BJ (cell line): Measurements from ENCODE around the gene FES. TPM values are rescaled to one million over a fixed set of nuclear protein-coding genes. Genes with fewer than 3 reads are reported as not detected.

ENCODE experiments used
- CTCF ChIA-PET: fragments of 350-600 bp; formaldehyde crosslinking; extraction: SDS; loops from one replicate; lab custom pipeline; 2021; ENCODE audit warnings: antibody characterized with exemption, inconsistent platforms; lab: Yijun Ruan, JAX
- POLR2A ChIA-PET: fragments of 300-600 bp; sonication (Branson Sonifier 250); formaldehyde crosslinking; extraction: SDS; loops from one replicate; lab custom pipeline; 2021; ENCODE audit warnings: antibody characterized with exemption; lab: Charles Lee
- DNase-seq: peaks from one replicate; pipeline ENCODE4 v3.0.0-alpha.2; 2011; ENCODE audit warnings: low read depth
- H3K27me3 ChIP-seq: 2 replicates; pipeline ENCODE4 v1.6.0; 2011; ENCODE audit warnings: low read length; ENCODE audit not compliant: control insufficient read depth, insufficient read depth
- H3K36me3 ChIP-seq: 2 replicates; pipeline ENCODE4 v1.5.1; 2011; ENCODE audit warnings: low read length; ENCODE audit not compliant: control insufficient read depth, insufficient read depth
- H3K4me3 ChIP-seq: 2 replicates; pipeline ENCODE4 v1.5.1; 2011; ENCODE audit warnings: low read depth, mild to moderate bottlenecking, control low read depth, low read length
- polyA plus RNA-seq: library from polyadenylated mRNA; depleted of rRNA; stranded (reverse); fragments of >200 nt; gene quantifications from 2 replicates; pipeline ENCODE4 v1.2.3, GENCODE V29; 2011
- TF ChIP-seq, protein P1 (sequence below): IDR thresholded peaks from 2 replicates; pipeline ENCODE4 v1.5.1; 2011; ENCODE audit warnings: low read depth, mild to moderate bottlenecking, control low read depth, inconsistent platforms, low read length, moderate library complexity; ENCODE audit not compliant: insufficient read depth

The FES gene
- polyA plus RNA-seq, 1 experiment, result 11.1 TPM

DNA sequence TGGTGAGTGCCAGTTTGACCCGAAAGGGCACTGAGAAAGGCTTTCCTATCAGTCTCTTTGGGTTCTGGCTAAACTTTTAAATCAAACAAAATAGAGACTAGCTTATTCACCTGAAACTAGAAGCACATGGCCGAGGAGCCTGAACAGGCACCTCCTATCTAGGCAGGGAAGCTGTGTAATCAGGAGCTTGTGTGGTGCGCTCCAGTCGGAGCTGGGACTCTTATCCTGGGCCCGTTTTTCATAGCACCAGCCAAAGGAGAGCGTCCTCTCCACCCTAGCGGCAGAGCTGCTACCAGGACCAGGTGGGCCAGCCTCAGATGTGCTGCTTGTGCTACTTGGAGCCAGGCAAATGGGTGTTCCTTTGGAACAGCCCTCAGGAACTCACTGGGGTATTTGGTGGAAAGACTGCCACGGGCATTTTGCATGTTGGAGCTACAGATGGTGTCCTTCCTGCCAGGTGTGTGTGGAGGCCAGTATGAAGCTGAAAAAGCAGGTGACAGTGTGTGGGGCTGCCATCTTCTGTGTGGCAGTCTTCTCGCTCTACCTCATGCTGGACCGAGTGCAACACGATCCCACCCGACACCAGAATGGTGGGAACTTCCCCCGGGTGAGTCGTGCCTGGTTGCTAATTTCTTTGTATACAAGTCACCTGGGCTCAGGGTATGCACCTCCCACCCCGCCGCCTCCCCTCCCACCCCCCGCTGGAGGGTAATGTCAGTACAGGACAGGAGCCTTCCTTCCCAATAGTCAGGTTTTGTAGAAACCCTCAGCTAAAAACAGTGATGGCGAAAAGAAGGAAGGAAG is 19.6 kb downstream of the FES start:
- POLR2A ChIA-PET, result no interaction called here
- TF ChIP-seq, protein P1, sequence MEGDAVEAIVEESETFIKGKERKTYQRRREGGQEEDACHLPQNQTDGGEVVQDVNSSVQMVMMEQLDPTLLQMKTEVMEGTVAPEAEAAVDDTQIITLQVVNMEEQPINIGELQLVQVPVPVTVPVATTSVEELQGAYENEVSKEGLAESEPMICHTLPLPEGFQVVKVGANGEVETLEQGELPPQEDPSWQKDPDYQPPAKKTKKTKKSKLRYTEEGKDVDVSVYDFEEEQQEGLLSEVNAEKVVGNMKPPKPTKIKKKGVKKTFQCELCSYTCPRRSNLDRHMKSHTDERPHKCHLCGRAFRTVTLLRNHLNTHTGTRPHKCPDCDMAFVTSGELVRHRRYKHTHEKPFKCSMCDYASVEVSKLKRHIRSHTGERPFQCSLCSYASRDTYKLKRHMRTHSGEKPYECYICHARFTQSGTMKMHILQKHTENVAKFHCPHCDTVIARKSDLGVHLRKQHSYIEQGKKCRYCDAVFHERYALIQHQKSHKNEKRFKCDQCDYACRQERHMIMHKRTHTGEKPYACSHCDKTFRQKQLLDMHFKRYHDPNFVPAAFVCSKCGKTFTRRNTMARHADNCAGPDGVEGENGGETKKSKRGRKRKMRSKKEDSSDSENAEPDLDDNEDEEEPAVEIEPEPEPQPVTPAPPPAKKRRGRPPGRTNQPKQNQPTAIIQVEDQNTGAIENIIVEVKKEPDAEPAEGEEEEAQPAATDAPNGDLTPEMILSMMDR, result no peak
- Histone ChIP-seq H3K27me3 (no peaks in the 10 kb centered on the region), H3K36me3 (peaks cover 14% of the 10 kb centered on the region), H3K4me3 (peak overlapping the region; percentile 68)
- DNase-seq, result no peak
- CTCF ChIA-PET, result interaction anchor here (1.8 to 5.7 kb wide), 3 partner anchors 8 to 29 kb away, joined by 5 to 94 read pairs (median 9); partner anchors contain the start of genes HDDC3 and UNC45A

DNA sequence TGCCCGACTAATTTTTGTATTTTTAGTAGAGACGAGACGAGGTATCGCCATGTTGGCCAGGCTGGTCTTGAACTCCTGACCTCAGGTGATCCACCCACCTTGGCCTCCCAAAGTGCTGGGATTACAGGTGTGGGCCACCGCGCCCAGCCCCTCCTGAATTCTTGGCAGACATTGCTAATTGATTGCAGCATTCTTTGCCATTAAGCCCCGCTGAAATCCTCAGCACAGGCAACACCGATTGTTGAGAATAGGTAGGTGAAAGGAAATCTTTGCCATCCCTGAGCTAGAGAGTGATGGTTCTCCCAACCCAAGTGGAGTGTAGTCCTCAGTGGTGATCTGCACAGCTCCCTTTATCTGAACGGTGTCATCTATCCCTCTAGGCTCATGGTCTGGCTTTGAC is 20.4 kb downstream of the FES start:
- no peak for DNase-seq
- peaks cover 15% of the 10 kb centered on the region for H3K36me3 ChIP-seq
- no peaks in the 10 kb centered on the region for H3K27me3 ChIP-seq
- ChIA-PET POLR2A (no interaction called here), CTCF (interaction anchor here (1.5 to 5.7 kb wide), 2 partner anchors 10 to 28 kb away, joined by 5 to 94 read pairs; partner anchors contain the start of genes HDDC3 and UNC45A)
- H3K4me3 ChIP-seq, result no peak overlapping the region
- TF ChIP-seq, protein P1, result no peak

DNA sequence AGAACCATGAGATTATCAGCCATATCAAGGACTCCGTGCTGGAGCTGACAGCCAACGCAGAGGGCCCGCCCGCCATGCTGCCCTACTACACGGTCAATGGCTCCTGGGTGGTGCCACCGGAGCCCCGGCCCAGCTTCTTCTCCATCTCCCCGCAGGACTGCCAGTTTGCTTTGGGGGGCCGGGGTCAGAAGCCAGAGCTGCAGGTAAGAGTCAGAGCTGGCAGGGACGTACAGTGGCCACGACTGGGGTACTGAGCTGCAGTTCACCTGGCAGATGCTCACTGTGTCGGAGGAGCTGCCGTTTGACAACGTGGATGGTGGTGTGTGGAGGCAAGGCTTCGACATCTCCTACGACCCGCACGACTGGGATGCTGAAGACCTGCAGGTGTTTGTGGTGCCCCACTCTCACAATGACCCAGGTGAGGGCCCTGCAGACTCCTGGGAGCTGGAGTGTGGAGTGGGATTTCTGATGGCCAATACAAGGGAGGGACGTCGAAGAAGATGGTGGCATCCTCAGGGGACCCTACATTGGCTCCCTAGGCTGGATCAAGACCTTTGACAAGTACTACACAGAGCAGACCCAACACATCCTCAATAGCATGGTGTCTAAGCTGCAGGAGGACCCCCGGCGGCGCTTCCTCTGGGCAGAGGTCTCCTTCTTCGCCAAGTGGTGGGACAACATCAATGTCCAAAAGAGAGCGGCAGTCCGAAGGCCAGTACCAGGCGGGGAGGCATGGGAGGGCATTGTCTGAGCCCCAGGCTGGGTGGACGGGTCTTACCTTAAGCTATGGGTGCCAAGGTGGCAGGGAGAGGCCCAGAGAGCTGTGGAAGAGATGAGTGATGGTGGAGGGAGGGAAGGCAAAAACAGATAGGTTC is 21.2 kb downstream of the FES start:
- TF ChIP-seq, protein P1, result no peak
- Histone ChIP-seq H3K36me3 (peaks cover 19% of the 10 kb centered on the region), H3K4me3 (no peak overlapping the region), H3K27me3 (no peaks in the 10 kb centered on the region)
- ChIA-PET CTCF (interaction anchor here (1.2 to 5.7 kb wide), 3 partner anchors 9 to 28 kb away, joined by 5 to 94 read pairs (median 7); partner anchors contain the start of genes HDDC3 and UNC45A), POLR2A (no interaction called here)
- DNase-seq, result no peak

DNA sequence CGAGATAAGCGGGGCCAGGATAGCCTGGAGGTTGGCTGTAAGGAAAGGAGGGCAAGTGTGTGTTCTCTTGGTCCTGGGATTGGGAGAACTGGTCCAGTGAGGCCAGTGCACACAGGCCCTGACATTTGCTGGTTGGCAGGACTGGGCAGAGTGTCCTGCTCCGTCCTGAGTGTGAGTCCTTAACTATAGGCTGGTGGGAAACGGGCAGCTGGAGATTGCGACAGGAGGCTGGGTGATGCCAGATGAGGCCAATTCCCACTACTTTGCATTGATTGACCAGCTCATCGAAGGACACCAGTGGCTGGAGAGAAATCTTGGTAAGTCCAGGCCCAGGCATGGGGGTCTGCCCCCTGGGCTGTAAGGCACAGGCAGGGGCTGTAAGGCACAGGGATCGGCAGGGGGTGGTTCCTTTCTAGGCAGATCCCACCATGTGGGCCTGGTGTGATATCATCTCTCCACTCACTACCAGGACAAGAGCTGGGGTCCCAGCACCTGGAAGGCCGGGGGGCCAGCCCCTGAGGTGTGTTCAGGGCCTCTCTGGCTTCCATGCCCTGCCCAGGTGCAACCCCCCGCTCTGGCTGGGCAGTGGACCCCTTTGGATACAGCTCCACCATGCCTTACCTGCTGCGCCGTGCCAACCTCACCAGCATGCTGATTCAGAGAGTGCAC is 22.0 kb downstream of the FES start:
- CTCF ChIA-PET, result interaction anchor here (1.2 to 5.7 kb wide), 3 partner anchors 8 to 27 kb away, joined by 5 to 94 read pairs (median 7); partner anchors contain the start of genes HDDC3 and UNC45A
- Histone ChIP-seq H3K27me3 (no peaks in the 10 kb centered on the region), H3K4me3 (no peak overlapping the region), H3K36me3 (peaks cover 25% of the 10 kb centered on the region)
- POLR2A ChIA-PET, result no interaction called here
- TF ChIP-seq, protein P1, result no peak
- DNase-seq, result no peak
